Stimulated activated CD4-positive, alpha-beta T cell treated with anti-CD3 and anti-CD28 coated beads, Interleukin-4, amount 100 ng/mL, for 24 hours (primary cell): Measurements from ENCODE around the gene MEMO1.
"Not testable (repeated sequence)": the region's sequence is repeated elsewhere in the genome, so short reads cannot be mapped to it uniquely, and the experiment has no call there.

Experiments
- DNase-seq: peaks from one replicate; pipeline ENCODE4 v3.0.0-alpha.2; 2020

Gene MEMO1

DNA sequence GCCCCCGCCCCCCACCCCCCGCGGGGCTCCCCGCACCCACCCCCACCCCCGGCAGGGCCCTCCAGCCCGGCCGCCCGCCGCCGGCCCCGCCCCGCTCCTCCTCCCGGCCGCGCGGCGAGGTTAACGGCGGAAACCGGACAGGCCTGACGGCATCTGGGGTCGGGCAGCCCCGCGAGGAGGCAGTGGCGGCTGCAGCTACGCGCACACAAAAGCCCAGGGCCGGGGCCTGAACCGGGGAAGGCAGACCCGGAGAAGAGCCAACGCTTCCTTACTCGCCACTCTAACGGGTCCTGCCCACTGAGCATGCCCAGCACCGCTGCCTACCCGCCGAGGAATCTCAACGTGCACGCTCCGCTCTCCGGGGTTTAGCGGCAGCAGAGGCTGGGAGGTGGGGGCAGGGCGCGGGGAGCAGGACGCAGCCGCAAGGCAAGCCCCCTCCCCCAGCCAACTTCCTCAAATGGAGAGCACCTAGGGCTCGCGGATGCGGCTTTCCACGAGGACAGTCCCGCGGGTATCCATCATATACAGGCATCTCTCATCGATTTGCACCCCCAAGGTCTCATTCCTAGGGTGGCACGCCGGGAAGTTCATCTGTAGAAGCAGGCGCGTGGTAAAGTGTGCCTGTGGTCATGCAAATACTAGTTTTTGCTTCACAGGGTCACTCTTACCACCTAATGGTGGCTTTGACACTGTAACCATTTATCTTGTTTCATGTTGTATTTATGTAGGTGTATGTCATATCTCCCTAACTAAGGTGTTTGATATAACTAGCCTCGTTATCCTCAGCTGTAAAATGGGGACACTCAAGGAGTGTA, at the start of gene MEMO1:
TSS of gene MEMO1 (minus strand) at position 339 of the 815 bp plus-strand sequence. CDS start 761 bp downstream, outside the sequence.
- peak; percentile 95 for DNase-seq

GRCh38 chr2:32060266-32060665, 49.5 kb upstream of the MEMO1 start:
- no peak for DNase-seq

GRCh38 chr2:32058130-32058529, 47.3 kb upstream of the MEMO1 start:
- no peak for DNase-seq

DNA sequence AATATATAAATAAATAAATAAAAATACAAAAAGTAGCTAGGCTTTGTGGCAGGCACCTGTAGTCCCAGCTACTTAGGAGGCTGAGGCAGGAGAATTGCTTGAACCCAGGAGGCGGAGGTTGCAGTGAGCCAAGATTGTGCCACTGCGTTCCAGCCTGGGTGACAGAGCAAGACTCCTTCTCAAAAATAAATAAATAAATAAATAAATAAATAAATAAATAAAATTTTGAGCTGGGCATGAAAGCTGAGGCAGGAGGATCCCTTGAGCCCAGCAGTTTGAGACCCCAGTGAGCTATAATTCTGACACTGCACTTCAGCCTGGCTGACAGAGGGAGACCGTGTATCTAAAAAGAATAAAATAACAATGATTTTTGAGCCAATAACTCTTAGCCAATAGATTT, 43.8 kb upstream of the MEMO1 start:
- DNase-seq, result not testable (repeated sequence)

DNA sequence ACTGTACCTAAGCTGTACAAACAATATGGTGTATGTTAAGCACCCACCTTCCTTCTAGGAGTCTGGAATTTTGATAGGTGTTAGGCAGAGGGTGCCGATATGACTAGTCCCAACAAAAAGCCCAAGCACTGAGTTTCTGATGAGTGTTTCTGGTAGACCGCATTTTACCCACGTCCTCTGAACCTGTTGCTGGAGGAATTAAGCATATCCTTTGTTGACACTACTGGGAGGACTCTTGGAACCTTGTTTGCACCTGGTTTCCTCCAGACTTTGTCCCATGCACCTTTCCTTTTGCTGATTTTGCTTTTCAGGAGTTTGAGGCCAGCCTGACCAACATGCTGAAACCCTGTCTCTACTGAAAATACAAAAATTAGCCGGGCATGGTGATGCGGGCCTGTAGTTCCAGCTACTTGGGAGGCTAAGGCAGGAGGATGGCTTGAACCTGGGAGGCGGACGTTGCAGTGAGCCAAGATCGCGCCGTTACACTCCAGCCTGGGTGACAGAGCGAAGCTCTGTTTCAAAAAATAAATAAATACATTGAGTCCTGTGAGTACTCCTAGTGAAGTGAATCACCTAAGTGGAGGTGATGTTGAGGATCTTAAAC, 41.1 kb upstream of the MEMO1 start:
- no peak for DNase-seq

DNA sequence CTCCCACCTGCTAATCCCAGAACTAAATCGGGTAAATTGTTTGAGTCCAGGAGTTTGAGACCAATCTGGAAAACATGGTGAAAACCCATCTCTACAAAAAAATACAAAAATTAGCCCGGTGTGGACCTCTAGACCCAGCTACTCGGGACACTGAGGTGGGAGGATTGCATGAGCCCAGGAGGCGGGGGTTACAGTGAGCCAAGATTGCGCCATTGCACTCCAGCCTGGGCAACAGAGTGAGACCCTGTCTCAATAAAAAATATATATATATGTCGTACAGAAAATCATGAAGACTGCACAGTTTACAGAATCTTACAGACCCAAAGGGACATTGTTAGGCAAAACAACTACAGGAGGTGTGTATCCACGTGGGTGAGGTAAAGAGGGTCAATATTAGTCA, 32.8 kb upstream of the MEMO1 start:
- no peak for DNase-seq

- DNase-seq, result peak; percentile 89
These were observed 28.8 kb upstream of the MEMO1 start, which contains the start of gene DPY30 for GRCh38 chr2:32039447-32040219. Gene DPY30, minus strand, starts transcription at chr2:32039805. Its CDS starts 349 bp downstream, at chr2:32039456.

DNA sequence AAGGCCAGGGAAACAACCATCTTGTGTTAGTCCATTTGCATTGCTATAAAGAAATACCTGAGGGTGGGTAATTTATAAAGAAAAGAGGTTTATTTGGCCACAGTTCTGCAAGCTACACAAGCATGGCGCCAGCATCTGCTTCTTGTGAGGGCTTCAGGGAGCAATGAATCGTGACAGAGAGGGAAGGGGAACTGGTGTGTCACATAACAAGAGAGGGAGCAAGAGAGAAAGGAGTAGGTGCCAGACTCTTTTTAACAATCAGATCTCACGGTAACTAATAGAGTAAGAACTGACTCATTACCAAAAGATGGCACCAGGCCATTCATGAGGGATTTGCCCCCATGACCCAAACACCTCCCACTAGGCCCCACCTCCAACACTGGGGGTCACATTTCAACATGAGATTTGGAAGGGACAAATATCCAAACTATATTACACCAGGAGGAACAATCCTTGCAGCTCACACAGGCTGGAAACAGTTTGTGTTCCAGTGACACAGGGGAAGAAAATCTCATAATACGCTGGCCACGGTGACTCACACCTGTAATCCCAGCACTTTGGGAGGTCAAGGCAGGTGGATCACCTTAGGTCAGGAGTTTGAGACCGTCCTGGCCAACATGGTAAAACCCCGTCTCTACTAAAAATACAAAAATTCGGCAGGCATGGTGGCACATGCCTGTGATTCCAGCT, 23.5 kb upstream of the MEMO1 start:
- not testable (repeated sequence) for DNase-seq

DNA sequence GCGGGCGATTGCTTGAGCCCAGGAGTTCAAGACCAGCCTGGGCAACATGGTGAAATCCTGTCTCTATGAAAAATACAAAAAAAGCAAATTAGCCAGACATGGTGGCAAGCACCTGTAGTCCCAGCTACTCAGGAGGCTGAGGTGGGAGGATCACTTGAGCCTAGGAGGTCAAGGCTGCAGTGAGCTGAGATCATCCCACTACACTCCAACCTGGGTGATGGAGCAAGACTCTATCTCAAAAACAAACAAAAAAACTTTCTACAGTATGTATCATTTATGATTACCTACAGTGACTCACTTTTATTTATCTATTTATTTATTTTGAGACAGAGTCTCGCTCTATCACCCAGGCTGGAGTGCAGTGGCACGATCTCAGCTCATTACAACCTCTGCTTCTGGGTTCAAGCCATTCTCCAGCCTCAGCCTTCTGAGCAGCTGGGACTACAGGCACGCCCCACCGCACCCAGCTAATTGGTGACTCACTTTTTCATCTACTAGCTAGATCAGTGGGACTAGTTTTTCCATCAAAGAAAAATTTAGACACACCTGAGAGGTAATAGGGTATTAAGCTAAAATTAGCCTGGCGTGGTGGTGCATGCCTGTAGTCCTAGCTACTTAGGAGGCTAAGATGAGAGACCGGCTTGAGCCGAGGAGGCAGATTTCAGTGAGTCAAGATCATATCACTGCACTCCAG, 8.1 kb upstream of the MEMO1 start:
- not testable (repeated sequence) for DNase-seq

- no peak for DNase-seq
These were observed 2.1 kb upstream of the MEMO1 start for GRCh38 chr2:32012872-32013271.

DNA sequence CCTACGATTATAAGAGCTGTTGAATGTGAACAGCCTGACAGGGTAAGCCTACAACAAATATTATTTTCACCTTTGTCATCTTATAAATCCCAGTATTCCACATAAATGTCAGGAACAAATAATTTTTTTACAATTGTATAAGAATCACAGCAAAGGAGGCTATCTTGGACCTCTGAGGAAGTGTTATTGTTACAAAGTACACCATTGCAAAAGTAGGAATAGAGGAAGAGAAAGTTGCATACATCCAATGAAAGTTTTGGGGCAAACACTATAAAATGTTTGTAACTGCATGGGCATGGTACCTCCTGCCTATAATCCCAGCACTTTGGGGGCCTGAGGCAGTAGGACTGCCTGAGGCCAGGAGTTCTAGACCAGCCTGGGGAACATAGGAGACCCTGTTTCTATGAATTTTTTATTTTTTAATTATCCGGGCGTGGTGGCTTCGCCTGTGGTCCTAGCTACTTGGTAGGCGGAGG, 715 bp upstream of the MEMO1 start:
- DNase-seq, result no peak

DNA sequence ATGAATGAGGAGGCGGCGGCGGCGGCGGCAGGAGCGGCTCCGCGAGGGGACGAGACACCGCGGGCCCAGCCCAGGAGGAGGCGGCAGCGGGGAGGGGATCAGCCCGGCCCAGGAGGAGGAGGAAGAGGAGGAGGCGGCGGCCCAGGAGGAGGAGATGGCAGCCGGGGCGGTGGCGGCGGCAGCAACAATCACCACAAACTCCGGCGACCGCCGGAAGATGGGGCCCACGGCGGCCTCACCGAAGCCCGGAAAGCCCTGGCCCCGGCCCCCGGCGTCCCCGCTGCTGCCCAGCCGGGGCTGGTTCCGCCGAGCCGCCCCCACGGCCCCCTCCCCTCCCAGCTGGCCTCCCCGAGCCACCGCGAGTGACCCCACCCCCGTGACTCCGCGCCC, 533 bp downstream of the MEMO1 start:
- peak; percentile 62 for DNase-seq

- DNase-seq, result peak; percentile 45
These were observed 1.1 kb downstream of the MEMO1 start for GRCh38 chr2:32009516-32010256.

DNA sequence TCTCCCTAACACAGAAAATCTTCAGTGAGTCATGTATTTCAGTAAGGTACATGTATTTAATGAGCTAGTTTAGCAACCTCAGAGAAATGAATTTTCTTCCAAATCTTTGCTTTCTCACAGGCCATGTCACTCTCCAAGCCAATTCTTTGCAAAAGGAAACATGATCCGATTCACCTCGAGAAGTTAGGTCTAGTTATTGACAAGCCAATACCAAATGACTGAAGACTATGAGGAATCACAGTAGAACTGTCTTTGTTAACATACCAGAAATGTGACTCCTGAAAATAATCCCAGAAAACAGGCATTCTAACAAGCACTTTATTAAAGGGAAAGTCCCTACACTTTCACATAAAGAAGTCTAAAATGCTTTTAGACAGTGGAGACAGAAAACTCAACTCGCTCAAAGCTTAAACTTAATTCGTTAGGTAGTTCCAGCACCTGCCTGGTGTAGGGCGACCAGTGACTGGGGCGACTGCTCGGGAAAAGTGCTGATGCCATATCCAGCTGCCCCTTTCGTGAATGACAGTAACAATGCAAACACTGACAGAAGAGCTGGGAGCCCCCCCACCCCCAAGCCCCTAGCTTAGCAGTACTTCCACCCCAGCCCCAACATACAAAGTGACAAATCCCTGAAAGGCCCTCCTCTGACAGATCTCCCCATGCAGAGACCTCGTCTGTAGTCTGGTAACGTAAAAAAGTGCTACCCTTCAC, 1.8 kb downstream of the MEMO1 start:
- DNase-seq, result no peak

- no peak for DNase-seq
These were observed 3.8 kb downstream of the MEMO1 start for GRCh38 chr2:32007121-32007391.

GRCh38 chr2:32005371-32005976, 5.3 kb downstream of the MEMO1 start:
- DNase-seq, result no peak

- no peak for DNase-seq
These were observed 7.0 kb downstream of the MEMO1 start for GRCh38 chr2:32003791-32004190.

DNA sequence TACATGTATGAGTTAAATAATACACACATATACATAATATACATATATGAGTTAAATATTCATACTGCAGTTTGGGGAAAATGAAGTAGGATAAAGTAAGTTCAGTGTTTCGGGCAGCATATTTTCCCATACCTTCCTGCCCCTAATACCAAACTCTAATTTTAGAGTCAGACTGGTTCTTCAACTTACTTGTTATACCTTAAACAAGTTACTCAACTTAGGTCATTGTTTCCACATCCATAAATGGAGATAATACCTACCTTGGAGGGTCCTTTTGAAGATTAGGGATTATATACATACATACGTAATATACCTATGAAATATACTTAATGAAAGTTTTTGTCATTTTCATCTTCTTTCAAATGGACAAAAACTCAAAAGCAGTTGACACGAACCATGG, 8.4 kb downstream of the MEMO1 start:
- DNase-seq, result no peak

GRCh38 chr2:31999438-31999837, 11.4 kb downstream of the MEMO1 start:
- no peak for DNase-seq

GRCh38 chr2:31998731-31999383, 12.0 kb downstream of the MEMO1 start:
- no peak for DNase-seq
